NCI-H1930 (cell line): ENCODE results near the gene NCS1.

Experiments used
- DNase-seq, 2 experiments: peaks; one replicate each; lab custom pipeline; 2025; lab: John Stamatoyannopoulos, UW

Gene NCS1

GRCh38 chr9:130194378-130194932, 22.3 kb downstream of the NCS1 start:
- DNase-seq = no peak

GRCh38 chr9:130195638-130196037, 23.4 kb downstream of the NCS1 start:
- DNase-seq = no peak

- DNase-seq = no peak
Observed at GRCh38 chr9:130196643-130197042, 24.4 kb downstream of the NCS1 start.

- DNase-seq = no peak
Observed at GRCh38 chr9:130197386-130197785, 25.2 kb downstream of the NCS1 start.

- no peak for DNase-seq
Observed at GRCh38 chr9:130197888-130198287, 25.7 kb downstream of the NCS1 start.

GRCh38 chr9:130198501-130199179, 26.4 kb downstream of the NCS1 start:
- DNase-seq = no peak

- DNase-seq = no peak
Observed at GRCh38 chr9:130199605-130200004, 27.4 kb downstream of the NCS1 start.

GRCh38 chr9:130200038-130200849, 28.0 kb downstream of the NCS1 start:
- no peak for DNase-seq

GRCh38 chr9:130201399-130201873, 29.2 kb downstream of the NCS1 start:
- no peak for DNase-seq

GRCh38 chr9:130201974-130202373, 29.8 kb downstream of the NCS1 start:
- DNase-seq = no peak

GRCh38 chr9:130204341-130204740, 32.1 kb downstream of the NCS1 start:
- DNase-seq = no peak

- no peak for DNase-seq
Observed at GRCh38 chr9:130204959-130205358, 32.8 kb downstream of the NCS1 start.

- DNase-seq = no peak
Observed at GRCh38 chr9:130205912-130206311, 33.7 kb downstream of the NCS1 start.

- no peak for DNase-seq
Observed at GRCh38 chr9:130206579-130206978, 34.4 kb downstream of the NCS1 start.

GRCh38 chr9:130207241-130207992, 35.2 kb downstream of the NCS1 start:
- DNase-seq = no peak

- peak in 1 of 2 experiments; percentile 7 for DNase-seq
Observed at GRCh38 chr9:130208600-130209347, 36.6 kb downstream of the NCS1 start.

- DNase-seq = no peak
Observed at GRCh38 chr9:130209422-130209821, 37.2 kb downstream of the NCS1 start.

GRCh38 chr9:130211548-130212226, 39.5 kb downstream of the NCS1 start:
- no peak for DNase-seq

- no peak for DNase-seq
Observed at GRCh38 chr9:130212543-130213297, 40.5 kb downstream of the NCS1 start.
